ENCODE measurements around the gene PRTG. TPM values are rescaled to one million over a fixed set of nuclear protein-coding genes. Genes with fewer than 3 reads are reported as not detected.
"Not testable (repeated sequence)": the region's sequence is repeated elsewhere in the genome, so short reads cannot be mapped to it uniquely, and the experiment has no call there.

PRTG gene
- total RNA-seq, 1 donor from 2014 or later, result 8.6 TPM

- TF ChIP-seq CTCF (IDR thresholded peaks at IDR 0.05), result no peak
- Histone ChIP-seq H3K9me3 (no peaks in the 10 kb centered on the region), H3K4me1 (peaks cover 4% of the 10 kb centered on the region), H3K27me3 (no peaks in the 10 kb centered on the region), H3K36me3 (no peaks in the 10 kb centered on the region), H3K27ac (no peak overlapping the region), H3K4me3 (no peak overlapping the region)
- no peak for DNase-seq
- intact Hi-C loops (cut with DNase I), result no loop called here
- peak; percentile 33 for ATAC-seq
These were observed 5.6 kb downstream of the PRTG start for GRCh38 chr15:55737373-55737772.

- Histone ChIP-seq H3K27ac (no peak overlapping the region), H3K36me3 (no peaks in the 10 kb centered on the region), H3K4me1 (peaks cover 4% of the 10 kb centered on the region), H3K4me3 (no peak overlapping the region), H3K9me3 (no peaks in the 10 kb centered on the region), H3K27me3 (no peaks in the 10 kb centered on the region)
- intact Hi-C loops (cut with DNase I), result no loop called here
- TF ChIP-seq CTCF (IDR thresholded peaks at IDR 0.05), result no peak
- no peak for DNase-seq
- no peak for ATAC-seq
These were observed 6.2 kb downstream of the PRTG start for GRCh38 chr15:55736756-55737155.

GRCh38 chr15:55734641-55735040 is 8.3 kb downstream of the PRTG start:
- H3K4me3 ChIP-seq, result no peak overlapping the region
- DNase-seq (no peak), ATAC-seq (no peak)
- H3K9me3 ChIP-seq, result no peaks in the 10 kb centered on the region
- H3K4me1 ChIP-seq, result no peaks in the 10 kb centered on the region
- intact Hi-C loops (cut with DNase I), result no loop called here
- no peak overlapping the region for H3K27ac ChIP-seq
- TF ChIP-seq CTCF (IDR thresholded peaks at IDR 0.05), result no peak
- H3K36me3 ChIP-seq, result no peaks in the 10 kb centered on the region
- no peaks in the 10 kb centered on the region for H3K27me3 ChIP-seq

DNA sequence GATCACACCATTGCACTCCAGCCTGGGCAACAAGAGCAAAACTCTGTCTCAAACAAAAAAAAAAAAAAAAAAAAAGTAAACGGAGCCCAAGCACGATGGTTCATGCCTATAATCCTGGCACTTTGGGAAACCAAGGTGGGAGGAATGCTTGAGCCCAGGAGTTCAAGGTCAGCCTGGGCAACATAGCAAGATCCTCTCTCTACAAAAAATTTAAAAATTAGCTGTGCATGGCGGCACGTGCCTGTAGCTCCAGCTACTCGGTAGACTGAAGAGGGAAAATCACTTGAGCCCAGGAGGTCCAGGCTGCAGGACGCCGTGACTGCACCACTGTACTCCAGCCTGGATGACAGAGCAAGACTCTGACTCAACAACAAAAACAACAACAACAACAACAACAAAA is 9.5 kb downstream of the PRTG start:
- ATAC-seq; H3K36me3 ChIP-seq; H3K9me3 ChIP-seq; H3K27me3 ChIP-seq; H3K4me1 ChIP-seq; H3K4me3 ChIP-seq; H3K27ac ChIP-seq; intact Hi-C loops (cut with DNase I); DNase-seq: not testable (repeated sequence)

DNA sequence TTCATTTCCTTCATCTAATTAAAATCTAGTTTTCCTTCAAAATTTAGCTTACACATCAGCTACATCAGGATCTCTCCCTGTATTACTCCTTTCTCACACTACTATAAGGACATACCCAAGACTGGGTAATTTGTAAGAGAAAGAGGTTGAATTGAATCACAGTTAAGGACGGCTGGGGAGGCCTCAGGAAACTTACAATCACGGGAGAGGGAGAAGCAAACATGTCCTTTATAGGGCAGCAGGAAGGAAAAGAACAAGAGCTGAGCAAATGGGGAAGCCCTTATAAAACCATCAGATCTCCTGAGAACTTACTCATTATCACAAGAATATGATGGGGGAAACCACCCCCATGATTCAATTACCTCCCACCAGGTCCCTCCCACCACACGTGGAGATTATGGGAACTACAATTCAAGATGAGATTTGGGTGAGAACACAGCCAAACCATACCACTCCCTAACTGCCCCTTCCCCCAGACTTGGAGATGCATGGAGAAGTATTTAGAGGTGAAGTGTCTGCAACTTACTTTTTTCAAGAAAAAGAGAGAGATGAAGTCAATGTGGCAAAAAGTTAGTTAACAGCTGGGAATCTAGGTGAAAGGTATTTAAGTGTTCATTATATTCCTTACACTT is 21.3 kb downstream of the PRTG start:
- no peak overlapping the region for H3K27ac ChIP-seq
- H3K36me3 ChIP-seq, result no peaks in the 10 kb centered on the region
- no peaks in the 10 kb centered on the region for H3K4me1 ChIP-seq
- no peak for TF ChIP-seq CTCF (IDR thresholded peaks at IDR 0.05)
- no peak overlapping the region for H3K4me3 ChIP-seq
- ATAC-seq, result no peak
- DNase-seq, result no peak
- no peaks in the 10 kb centered on the region for H3K9me3 ChIP-seq
- intact Hi-C loops (cut with DNase I), result no loop called here
- no peaks in the 10 kb centered on the region for H3K27me3 ChIP-seq

- no peak overlapping the region for H3K4me3 ChIP-seq
- intact Hi-C loops (cut with DNase I), result no loop called here
- DNase-seq (no peak), ATAC-seq (no peak)
- no peaks in the 10 kb centered on the region for H3K9me3 ChIP-seq
- H3K4me1 ChIP-seq, result no peaks in the 10 kb centered on the region
- no peaks in the 10 kb centered on the region for H3K36me3 ChIP-seq
- no peak for TF ChIP-seq CTCF (IDR thresholded peaks at IDR 0.05)
- no peak overlapping the region for H3K27ac ChIP-seq
- no peaks in the 10 kb centered on the region for H3K27me3 ChIP-seq
These were observed 27.4 kb downstream of the PRTG start for GRCh38 chr15:55715355-55716076.
